Fibroblast of mammary gland (primary cell): Measurements from ENCODE around the gene PRPF38A.

Experiments used
- DNase-seq: peaks from one replicate; pipeline ENCODE4 v3.0.0-alpha.2; 2010; ENCODE audit warnings: low read depth
- H3K4me3 ChIP-seq: 2 replicates; pipeline ENCODE4 v1.5.1; 2011; ENCODE audit warnings: low read depth, mild to moderate bottlenecking, low read length, moderate library complexity; ENCODE audit not compliant: control insufficient read depth
- TF ChIP-seq, protein P1 (sequence below): conservative IDR thresholded peaks from 2 replicates; pipeline ENCODE4 v1.5.1; 2011; ENCODE audit warnings: low read depth, low read length, inconsistent platforms; ENCODE audit not compliant: control insufficient read depth, insufficient read depth

Gene PRPF38A

DNA sequence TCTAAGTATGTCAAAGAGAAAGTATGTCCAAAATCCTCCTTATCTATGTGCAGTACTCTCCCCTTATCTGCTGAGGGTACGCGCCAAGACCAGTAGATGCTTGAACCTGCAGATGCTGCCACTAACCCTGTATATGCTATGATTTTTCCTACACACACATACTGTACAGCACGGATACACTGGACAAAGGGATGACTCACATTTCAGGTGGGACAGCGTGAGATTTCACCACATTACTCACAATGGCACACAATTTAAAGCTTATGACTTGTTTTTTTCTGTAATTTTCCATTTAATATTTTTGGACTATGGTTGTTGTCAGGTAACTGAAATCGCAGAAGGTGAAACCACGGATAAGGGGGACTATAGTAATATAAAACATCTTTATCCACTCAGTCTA lies 4.3 kb upstream of the PRPF38A start:
- no peak for DNase-seq
- H3K4me3 ChIP-seq, result no peak overlapping the region
- TF ChIP-seq, protein P1, sequence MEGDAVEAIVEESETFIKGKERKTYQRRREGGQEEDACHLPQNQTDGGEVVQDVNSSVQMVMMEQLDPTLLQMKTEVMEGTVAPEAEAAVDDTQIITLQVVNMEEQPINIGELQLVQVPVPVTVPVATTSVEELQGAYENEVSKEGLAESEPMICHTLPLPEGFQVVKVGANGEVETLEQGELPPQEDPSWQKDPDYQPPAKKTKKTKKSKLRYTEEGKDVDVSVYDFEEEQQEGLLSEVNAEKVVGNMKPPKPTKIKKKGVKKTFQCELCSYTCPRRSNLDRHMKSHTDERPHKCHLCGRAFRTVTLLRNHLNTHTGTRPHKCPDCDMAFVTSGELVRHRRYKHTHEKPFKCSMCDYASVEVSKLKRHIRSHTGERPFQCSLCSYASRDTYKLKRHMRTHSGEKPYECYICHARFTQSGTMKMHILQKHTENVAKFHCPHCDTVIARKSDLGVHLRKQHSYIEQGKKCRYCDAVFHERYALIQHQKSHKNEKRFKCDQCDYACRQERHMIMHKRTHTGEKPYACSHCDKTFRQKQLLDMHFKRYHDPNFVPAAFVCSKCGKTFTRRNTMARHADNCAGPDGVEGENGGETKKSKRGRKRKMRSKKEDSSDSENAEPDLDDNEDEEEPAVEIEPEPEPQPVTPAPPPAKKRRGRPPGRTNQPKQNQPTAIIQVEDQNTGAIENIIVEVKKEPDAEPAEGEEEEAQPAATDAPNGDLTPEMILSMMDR, result no peak

DNA sequence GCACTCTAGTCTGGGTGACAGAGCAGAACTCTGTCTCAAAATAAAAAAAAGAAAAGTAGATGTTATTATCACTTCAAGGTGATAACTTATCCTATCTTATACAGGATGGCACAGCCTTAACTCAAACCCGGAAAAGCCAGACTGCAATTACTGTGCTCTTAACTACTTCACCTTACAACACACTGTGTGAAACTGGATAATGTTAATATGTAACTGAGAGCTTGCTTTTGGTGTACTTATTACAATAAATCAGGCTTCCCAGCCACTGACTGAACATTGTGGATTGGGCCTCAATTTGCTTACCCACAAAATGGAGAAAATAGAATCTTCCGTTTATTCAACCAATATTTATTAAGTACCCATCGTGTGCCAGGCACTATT lies 1.6 kb upstream of the PRPF38A start:
- peak overlapping the region; percentile 98 for H3K4me3 ChIP-seq

DNA sequence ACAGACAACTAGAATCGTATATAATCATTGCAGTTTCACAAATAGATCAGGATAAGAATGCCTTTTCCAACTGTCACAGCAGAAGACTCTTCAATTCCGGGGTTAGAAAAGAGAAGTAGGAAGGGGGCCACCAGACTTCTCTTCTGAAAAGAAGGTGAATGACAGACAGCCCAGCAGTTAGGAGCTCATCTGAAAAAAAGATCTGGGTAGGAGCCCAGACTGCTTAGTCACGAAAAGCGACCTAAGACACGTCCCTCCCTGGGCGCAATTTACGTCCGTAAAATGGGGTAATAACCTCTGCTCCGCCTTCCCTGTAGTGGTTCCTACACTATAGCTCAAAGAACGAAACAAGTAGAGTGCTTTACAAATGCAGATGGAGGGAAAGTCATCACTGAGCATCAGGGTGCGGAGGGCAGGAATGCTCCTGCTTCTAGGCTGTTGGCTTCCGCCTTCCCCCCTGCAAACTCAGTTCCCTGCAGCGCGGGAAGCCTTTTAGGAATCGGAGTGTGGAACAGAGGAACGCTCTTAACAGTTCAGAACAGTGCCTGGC lies 761 bp upstream of the PRPF38A start:
- H3K4me3 ChIP-seq, result peak overlapping the region; percentile 98
- DNase-seq, result peak; percentile 91
- TF ChIP-seq, protein P1, result no peak

More for the DNA sequence above, 1.6 kb upstream of the PRPF38A start:
- no peak for DNase-seq
- TF ChIP-seq, protein P1, result no peak

DNA sequence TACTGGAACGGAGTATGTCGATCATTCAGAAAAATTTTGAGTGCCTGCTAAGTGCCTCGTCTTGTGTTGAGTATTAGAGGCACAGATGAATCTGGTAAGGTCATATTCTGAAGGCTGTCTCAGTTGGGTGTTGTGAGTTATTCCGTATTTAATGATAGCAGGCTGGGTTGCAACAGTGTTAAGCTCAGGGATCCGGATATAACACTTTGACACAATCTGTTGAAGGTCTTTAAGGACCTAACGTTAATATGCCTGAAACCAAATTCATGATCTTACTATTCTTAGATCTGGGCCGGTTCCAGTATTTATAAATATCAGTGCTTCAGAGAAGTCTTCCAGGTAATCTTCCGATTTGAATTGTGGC lies 555 bp downstream of the PRPF38A start:
- DNase-seq, result no peak
- TF ChIP-seq, protein P1, result no peak

DNA sequence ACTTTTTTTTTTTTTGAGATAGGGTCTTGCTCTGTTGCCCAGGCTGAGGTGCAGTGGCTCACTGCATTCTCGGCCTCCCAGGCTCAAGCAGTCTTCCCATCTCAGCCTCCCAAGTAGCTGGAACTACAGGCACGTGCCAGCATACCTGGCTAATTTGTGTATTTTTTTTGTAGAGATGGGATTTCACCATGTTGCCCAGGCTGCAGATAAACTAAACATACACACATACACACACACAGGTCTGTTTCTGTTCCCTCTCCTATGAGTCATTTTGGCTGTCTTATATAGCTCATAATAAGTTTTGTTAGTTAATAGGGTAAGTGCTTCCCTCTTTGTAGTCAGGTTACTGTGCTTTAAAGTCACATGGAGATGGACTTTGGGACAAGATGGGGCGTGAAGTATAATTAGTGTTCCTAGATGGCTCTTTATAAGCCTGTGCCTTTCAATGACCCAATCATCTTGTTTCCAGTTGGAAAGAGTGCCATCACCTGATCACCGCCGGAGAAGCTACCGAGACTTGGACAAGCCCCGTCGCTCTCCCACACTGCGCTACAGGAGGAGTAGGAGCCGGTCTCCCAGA lies 9.1 kb downstream of the PRPF38A start:
- TF ChIP-seq, protein P1, result no peak
- H3K4me3 ChIP-seq, result no peak overlapping the region
- DNase-seq, result peak; percentile 12

More for the DNA sequence above, 555 bp downstream of the PRPF38A start:
- peak overlapping the region; percentile 98 for H3K4me3 ChIP-seq

DNA sequence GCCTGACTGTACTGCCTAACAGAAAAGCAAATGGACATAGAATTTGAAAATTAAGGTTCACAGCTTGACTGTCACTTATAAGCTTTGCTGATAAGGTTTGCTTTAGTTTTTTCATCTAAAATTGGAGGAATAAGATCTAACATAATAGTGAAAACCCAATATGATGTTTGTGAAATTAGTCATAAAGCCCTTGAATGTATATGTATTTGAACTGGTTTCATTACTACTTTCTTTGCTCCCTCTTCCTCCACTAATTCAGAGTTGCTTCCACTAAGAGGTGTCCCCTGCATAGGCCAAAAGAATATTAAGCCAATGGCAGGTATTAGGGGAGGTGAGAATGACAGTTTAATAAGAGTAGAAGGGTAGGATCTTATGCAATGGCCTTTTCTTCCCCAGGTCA lies 10.5 kb downstream of the PRPF38A start:
- no peak for DNase-seq
- TF ChIP-seq, protein P1, result no peak
- no peak overlapping the region for H3K4me3 ChIP-seq
